PFSK-1 (cell line): ENCODE data around the gene KAZN.

ENCODE experiments used
- POLR2AphosphoS5 ChIP-seq: IDR thresholded peaks from 2 replicates; pipeline ENCODE4 v1.6.1; 2012; ENCODE audit warnings: low read depth, mild to moderate bottlenecking, control low read depth, low read length, moderate library complexity
- SIN3A ChIP-seq: IDR thresholded peaks from 2 replicates; pipeline ENCODE4 v1.6.1; 2012; ENCODE audit warnings: mild to moderate bottlenecking, low read length, moderate library complexity, borderline replicate concordance; ENCODE audit not compliant: insufficient read depth
- TF ChIP-seq, protein P1 (sequence below), 2 experiments: IDR thresholded peaks; 2 replicates each; pipeline versions ENCODE4 v1.6.1 to v1.8.0; 2011 to 2012; ENCODE audit warnings: low read depth in 2 of 2, low read length in 2 of 2, control low read depth in 1 of 2, inconsistent platforms in 1 of 2, mild to moderate bottlenecking in 1 of 2, moderate library complexity in 1 of 2; ENCODE audit not compliant: insufficient read depth in 1 of 2

DNA sequence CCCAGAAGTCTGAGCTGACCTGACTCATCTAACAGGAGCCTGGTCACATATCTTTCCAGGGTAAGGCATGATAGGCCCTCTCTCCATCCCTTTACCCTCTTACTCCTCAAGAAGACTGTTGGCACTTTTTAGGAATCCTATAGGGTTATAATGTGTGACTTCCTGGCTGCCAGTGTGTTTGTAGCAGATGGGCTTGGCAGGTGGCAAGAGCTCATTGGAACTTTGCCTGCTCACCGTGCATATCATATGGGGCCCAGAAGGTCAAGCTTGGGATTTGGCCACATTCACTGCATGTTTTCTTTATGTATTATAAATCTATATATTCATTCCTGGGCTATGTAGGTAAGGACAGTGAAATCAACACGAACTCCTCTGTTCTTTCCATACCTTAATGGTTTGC, 5.2 kb downstream of the KAZN start:
- TF ChIP-seq POLR2AphosphoS5: no peak
- TF ChIP-seq, protein P1, sequence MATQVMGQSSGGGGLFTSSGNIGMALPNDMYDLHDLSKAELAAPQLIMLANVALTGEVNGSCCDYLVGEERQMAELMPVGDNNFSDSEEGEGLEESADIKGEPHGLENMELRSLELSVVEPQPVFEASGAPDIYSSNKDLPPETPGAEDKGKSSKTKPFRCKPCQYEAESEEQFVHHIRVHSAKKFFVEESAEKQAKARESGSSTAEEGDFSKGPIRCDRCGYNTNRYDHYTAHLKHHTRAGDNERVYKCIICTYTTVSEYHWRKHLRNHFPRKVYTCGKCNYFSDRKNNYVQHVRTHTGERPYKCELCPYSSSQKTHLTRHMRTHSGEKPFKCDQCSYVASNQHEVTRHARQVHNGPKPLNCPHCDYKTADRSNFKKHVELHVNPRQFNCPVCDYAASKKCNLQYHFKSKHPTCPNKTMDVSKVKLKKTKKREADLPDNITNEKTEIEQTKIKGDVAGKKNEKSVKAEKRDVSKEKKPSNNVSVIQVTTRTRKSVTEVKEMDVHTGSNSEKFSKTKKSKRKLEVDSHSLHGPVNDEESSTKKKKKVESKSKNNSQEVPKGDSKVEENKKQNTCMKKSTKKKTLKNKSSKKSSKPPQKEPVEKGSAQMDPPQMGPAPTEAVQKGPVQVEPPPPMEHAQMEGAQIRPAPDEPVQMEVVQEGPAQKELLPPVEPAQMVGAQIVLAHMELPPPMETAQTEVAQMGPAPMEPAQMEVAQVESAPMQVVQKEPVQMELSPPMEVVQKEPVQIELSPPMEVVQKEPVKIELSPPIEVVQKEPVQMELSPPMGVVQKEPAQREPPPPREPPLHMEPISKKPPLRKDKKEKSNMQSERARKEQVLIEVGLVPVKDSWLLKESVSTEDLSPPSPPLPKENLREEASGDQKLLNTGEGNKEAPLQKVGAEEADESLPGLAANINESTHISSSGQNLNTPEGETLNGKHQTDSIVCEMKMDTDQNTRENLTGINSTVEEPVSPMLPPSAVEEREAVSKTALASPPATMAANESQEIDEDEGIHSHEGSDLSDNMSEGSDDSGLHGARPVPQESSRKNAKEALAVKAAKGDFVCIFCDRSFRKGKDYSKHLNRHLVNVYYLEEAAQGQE (IDR thresholded peaks at IDR 0.05; ENCODE audit: insufficient read depth in 1 of 2, low read depth in 2 of 2, low read length in 2 of 2): no peak
- TF ChIP-seq SIN3A: no peak
